GM21528 (cell line): ENCODE data around the gene STAT5A.

Experiments used
- ATAC-seq: cut with Tn5 transposase; IDR thresholded peaks from one replicate; pipeline ENCODE4 v1.9.1; 2021; ENCODE audit warnings: mild to moderate bottlenecking, moderate library complexity; ENCODE audit not compliant: unreplicated experiment, low FRiP score

Gene STAT5A

GRCh38 chr17:42322382-42323267 lies 34.3 kb downstream of the STAT5A start:
- peak; percentile 62 for ATAC-seq

- ATAC-seq: no peak
These were observed 35.0 kb downstream of the STAT5A start for GRCh38 chr17:42323268-42323773.

- ATAC-seq: no peak
These were observed 36.7 kb downstream of the STAT5A start for GRCh38 chr17:42325026-42325425.

- no peak for ATAC-seq
These were observed 41.0 kb downstream of the STAT5A start for GRCh38 chr17:42329025-42329976.

GRCh38 chr17:42333053-42333452 lies 44.8 kb downstream of the STAT5A start:
- ATAC-seq: no peak

- no peak for ATAC-seq
These were observed 46.4 kb downstream of the STAT5A start for GRCh38 chr17:42334677-42335076.

- no peak for ATAC-seq
These were observed 49.1 kb downstream of the STAT5A start for GRCh38 chr17:42337442-42337841.

GRCh38 chr17:42338427-42338985 lies 50.2 kb downstream of the STAT5A start:
- no peak for ATAC-seq

GRCh38 chr17:42339221-42339620 lies 50.9 kb downstream of the STAT5A start:
- no peak for ATAC-seq

- no peak for ATAC-seq
These were observed 52.4 kb downstream of the STAT5A start for GRCh38 chr17:42340691-42341127.

- ATAC-seq: no peak
These were observed 53.3 kb downstream of the STAT5A start for GRCh38 chr17:42341568-42341967.

- no peak for ATAC-seq
These were observed 54.1 kb downstream of the STAT5A start for GRCh38 chr17:42342242-42343008.

GRCh38 chr17:42345396-42346073 lies 57.2 kb downstream of the STAT5A start:
- no peak for ATAC-seq

- ATAC-seq: no peak
These were observed 58.2 kb downstream of the STAT5A start for GRCh38 chr17:42346481-42346880.

GRCh38 chr17:42347198-42347597 lies 58.9 kb downstream of the STAT5A start:
- no peak for ATAC-seq

- no peak for ATAC-seq
These were observed 59.3 kb downstream of the STAT5A start for GRCh38 chr17:42347606-42348005.

- no peak for ATAC-seq
These were observed 59.8 kb downstream of the STAT5A start for GRCh38 chr17:42348104-42348503.

- ATAC-seq: no peak
These were observed 66.9 kb downstream of the STAT5A start for GRCh38 chr17:42354956-42355843.
